ENCODE measurements around the gene PRUNE1. TPM values are rescaled to one million over a fixed set of nuclear protein-coding genes. Genes with fewer than 3 reads are reported as not detected.

Gene PRUNE1
- polyA plus RNA-seq, 1 donor from 2014 or later, result 32.2 TPM

DNA sequence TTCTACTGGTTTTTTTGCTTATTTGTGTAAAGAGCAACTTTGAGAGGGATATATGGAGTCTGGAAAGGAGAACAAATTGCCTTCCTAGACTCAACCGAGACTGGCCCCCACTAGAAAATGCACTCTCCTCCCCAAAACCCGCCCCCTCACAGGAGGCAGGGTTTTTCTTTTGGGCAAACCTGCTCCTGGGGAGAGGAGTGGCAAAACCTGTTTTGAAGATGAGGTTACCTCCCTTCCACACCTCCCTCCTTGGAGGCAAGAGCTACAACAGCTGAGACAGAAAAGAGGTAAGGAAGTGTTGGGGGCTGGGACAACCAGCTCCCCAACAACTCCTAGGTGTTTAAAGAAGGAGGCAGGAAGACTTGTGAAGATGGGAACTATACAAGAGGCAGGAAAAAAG lies 28.1 kb downstream of the PRUNE1 start, which contains the start of gene BNIPL:
Gene BNIPL (plus strand): TSS at position 231 of the 400 bp plus-strand sequence. CDS start 140 bp downstream, at position 371.
- no peak within 1 kb of the TSS for H3K9ac ChIP-seq (ENCODE audit: low read length)
- no peak within 1 kb of the TSS for H3K4me2 ChIP-seq (ENCODE audit: low read length)
- no peaks in the 10 kb centered on the region for H3F3A ChIP-seq (ENCODE audit: insufficient read depth, low read length, poor library complexity, severe bottlenecking)
- H3K27ac ChIP-seq (ENCODE audit: low read length), result no peak within 1 kb of the TSS
- no peaks in the 10 kb centered on the region for H3K36me3 ChIP-seq (ENCODE audit: insufficient read depth, low read length)
- H3K9me3 ChIP-seq (ENCODE audit: low read length), result no peaks in the 10 kb centered on the region
- H4K20me1 ChIP-seq (ENCODE audit: insufficient read depth), result no peaks in the 10 kb centered on the region
- no peak within 1 kb of the TSS for H2AFZ ChIP-seq (ENCODE audit: low read depth, low read length)
- H3K79me2 ChIP-seq (replicated peaks; ENCODE audit: insufficient read depth, low read length), result no peaks in the 10 kb centered on the region
- H3K4me3 ChIP-seq (ENCODE audit: low read length), result no peak within 1 kb of the TSS
- no peak for TF ChIP-seq MXI1 (conservative IDR thresholded peaks at IDR 0.05; ENCODE audit: poor library complexity, severe bottlenecking)
- TF ChIP-seq, protein P1, sequence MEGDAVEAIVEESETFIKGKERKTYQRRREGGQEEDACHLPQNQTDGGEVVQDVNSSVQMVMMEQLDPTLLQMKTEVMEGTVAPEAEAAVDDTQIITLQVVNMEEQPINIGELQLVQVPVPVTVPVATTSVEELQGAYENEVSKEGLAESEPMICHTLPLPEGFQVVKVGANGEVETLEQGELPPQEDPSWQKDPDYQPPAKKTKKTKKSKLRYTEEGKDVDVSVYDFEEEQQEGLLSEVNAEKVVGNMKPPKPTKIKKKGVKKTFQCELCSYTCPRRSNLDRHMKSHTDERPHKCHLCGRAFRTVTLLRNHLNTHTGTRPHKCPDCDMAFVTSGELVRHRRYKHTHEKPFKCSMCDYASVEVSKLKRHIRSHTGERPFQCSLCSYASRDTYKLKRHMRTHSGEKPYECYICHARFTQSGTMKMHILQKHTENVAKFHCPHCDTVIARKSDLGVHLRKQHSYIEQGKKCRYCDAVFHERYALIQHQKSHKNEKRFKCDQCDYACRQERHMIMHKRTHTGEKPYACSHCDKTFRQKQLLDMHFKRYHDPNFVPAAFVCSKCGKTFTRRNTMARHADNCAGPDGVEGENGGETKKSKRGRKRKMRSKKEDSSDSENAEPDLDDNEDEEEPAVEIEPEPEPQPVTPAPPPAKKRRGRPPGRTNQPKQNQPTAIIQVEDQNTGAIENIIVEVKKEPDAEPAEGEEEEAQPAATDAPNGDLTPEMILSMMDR (IDR thresholded peaks at IDR 0.05; ENCODE audit: poor library complexity, severe bottlenecking), result no peak
- TF ChIP-seq EP300 (conservative IDR thresholded peaks at IDR 0.05; ENCODE audit: poor library complexity, severe bottlenecking), result no peak
- no peak for TF ChIP-seq TAF1 (IDR thresholded peaks at IDR 0.05; ENCODE audit: low read depth)
- TF ChIP-seq POLR2AphosphoS5 (IDR thresholded peaks at IDR 0.05), result no peak
- no peak for TF ChIP-seq SMC3 (conservative IDR thresholded peaks at IDR 0.05; ENCODE audit: poor library complexity)
- TF ChIP-seq, protein P2, sequence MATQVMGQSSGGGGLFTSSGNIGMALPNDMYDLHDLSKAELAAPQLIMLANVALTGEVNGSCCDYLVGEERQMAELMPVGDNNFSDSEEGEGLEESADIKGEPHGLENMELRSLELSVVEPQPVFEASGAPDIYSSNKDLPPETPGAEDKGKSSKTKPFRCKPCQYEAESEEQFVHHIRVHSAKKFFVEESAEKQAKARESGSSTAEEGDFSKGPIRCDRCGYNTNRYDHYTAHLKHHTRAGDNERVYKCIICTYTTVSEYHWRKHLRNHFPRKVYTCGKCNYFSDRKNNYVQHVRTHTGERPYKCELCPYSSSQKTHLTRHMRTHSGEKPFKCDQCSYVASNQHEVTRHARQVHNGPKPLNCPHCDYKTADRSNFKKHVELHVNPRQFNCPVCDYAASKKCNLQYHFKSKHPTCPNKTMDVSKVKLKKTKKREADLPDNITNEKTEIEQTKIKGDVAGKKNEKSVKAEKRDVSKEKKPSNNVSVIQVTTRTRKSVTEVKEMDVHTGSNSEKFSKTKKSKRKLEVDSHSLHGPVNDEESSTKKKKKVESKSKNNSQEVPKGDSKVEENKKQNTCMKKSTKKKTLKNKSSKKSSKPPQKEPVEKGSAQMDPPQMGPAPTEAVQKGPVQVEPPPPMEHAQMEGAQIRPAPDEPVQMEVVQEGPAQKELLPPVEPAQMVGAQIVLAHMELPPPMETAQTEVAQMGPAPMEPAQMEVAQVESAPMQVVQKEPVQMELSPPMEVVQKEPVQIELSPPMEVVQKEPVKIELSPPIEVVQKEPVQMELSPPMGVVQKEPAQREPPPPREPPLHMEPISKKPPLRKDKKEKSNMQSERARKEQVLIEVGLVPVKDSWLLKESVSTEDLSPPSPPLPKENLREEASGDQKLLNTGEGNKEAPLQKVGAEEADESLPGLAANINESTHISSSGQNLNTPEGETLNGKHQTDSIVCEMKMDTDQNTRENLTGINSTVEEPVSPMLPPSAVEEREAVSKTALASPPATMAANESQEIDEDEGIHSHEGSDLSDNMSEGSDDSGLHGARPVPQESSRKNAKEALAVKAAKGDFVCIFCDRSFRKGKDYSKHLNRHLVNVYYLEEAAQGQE (IDR thresholded peaks at IDR 0.05; ENCODE audit: borderline replicate concordance), result no peak
- TF ChIP-seq EZH2 (IDR thresholded peaks at IDR 0.05; ENCODE audit: borderline replicate concordance, insufficient read depth, low read length, poor library complexity, severe bottlenecking), result no peak
- no peaks in the 10 kb centered on the region for H3K9me2 ChIP-seq (ENCODE audit: insufficient read depth, low read length)
- H3K27me3 ChIP-seq (ENCODE audit: insufficient read depth, low read depth, low read length), result no peaks in the 10 kb centered on the region

DNA sequence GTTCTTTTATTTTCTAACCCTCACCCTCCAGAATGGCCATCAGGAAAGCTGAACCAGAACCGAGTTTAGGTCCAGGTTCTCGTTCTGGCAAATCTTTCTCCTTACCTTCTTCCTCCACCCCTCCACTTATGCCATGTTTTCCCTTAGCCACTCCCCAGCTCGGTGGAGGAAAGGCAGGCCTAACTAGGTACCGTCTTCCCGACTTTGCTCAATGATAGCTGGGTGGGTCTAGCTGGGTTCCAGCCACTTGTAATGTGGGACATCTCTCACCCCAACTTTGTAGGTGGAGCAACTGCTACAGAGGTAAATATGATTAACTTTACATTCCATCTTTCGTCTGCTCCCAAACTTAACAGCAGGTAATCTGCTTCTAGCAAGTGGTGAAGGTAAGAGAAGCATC lies 28.8 kb downstream of the PRUNE1 start:
- Histone ChIP-seq H3K4me2 (ENCODE audit: low read length) (no peak overlapping the region), H3F3A (ENCODE audit: insufficient read depth, low read length, poor library complexity, severe bottlenecking) (no peaks in the 10 kb centered on the region), H3K79me2 (replicated peaks; ENCODE audit: insufficient read depth, low read length) (no peaks in the 10 kb centered on the region), H2AFZ (ENCODE audit: low read depth, low read length) (no peak overlapping the region), H3K27me3 (ENCODE audit: insufficient read depth, low read depth, low read length) (no peaks in the 10 kb centered on the region), H3K9ac (ENCODE audit: low read length) (no peak overlapping the region), H3K36me3 (ENCODE audit: insufficient read depth, low read length) (no peaks in the 10 kb centered on the region), H3K4me3 (ENCODE audit: low read length) (no peak overlapping the region), H3K9me2 (ENCODE audit: insufficient read depth, low read length) (no peaks in the 10 kb centered on the region), H3K27ac (ENCODE audit: low read length) (no peak overlapping the region), H3K9me3 (ENCODE audit: low read length) (no peaks in the 10 kb centered on the region), H4K20me1 (ENCODE audit: insufficient read depth) (no peaks in the 10 kb centered on the region)
- no peak for TF ChIP-seq SMC3 (conservative IDR thresholded peaks at IDR 0.05; ENCODE audit: poor library complexity)
- TF ChIP-seq, protein P2 (IDR thresholded peaks at IDR 0.05; ENCODE audit: borderline replicate concordance), result no peak
- TF ChIP-seq, protein P1 (IDR thresholded peaks at IDR 0.05; ENCODE audit: poor library complexity, severe bottlenecking), result no peak
- no peak for TF ChIP-seq EZH2 (IDR thresholded peaks at IDR 0.05; ENCODE audit: borderline replicate concordance, insufficient read depth, low read length, poor library complexity, severe bottlenecking)
- TF ChIP-seq EP300 (conservative IDR thresholded peaks at IDR 0.05; ENCODE audit: poor library complexity, severe bottlenecking), result no peak
- TF ChIP-seq RAD21 (conservative IDR thresholded peaks at IDR 0.05), result no peak

Measured in neural cell (in vitro differentiated cells).